ENCODE measurements around the gene SERTM1. TPM values are rescaled to one million over a fixed set of nuclear protein-coding genes. Genes with fewer than 3 reads are reported as not detected.

SERTM1 gene
- total and polyA plus RNA-seq, 12 donors = 0.13 to 1.2 (median 0.37) TPM; not detected in 1

DNA sequence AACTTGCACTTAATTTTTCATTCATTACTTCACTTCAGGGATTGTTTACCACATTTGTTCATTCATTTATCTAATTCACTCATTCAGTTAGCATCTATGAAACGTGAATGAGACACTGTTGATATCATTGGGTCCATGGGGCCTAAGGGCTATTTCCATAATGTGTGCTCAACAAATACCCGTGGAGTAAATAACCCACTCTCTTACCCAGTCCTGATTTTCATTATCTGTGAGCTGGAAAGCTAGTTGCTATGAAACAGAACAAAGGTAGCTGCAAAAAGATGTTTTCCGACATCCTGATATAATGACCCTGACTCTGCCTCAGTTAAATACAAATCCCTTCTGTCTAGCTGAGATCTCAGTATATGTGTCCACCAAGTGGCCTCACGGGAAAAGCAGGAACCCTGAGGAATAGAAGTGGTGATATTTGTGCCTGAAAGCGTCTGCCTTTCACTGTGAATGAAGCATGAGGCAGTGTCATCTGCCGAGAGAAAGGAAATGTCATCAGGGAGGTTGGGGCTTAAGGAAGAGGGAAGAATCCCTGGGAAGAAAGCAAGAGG lies 63.8 kb downstream of the SERTM1 start:
- 60 to 64% methylated on average over 6 of the region's 6 CpGs for WGBS, 2 donors
- intact Hi-C loops (cut with DNase I) = loop anchor here in 7 of 10 donors (2.0 to 10.0 kb wide), 9 partner anchors 285 to 763 kb away; partner anchors contain the start of gene SPART (in 1 of the 7)

DNA sequence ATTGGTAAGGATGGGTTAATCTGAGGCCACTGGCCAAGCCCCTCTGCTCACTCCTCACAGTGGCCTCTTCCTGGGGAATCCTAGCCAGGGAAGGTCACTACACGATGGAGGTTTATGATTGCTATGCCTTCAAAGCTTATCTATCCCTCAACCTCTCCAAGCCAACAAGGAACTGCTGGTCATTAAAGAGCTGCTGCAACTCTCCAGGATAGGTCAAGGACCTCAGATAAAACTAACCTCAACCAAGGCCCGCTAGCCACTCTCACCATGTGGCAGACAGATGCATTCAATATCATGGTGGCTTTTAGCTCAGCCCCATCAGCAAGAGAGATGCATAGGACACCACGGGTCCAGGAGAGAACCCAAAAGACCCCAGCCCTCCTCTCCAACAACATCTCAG lies 71.6 kb downstream of the SERTM1 start:
- TF ChIP-seq, protein P1, sequence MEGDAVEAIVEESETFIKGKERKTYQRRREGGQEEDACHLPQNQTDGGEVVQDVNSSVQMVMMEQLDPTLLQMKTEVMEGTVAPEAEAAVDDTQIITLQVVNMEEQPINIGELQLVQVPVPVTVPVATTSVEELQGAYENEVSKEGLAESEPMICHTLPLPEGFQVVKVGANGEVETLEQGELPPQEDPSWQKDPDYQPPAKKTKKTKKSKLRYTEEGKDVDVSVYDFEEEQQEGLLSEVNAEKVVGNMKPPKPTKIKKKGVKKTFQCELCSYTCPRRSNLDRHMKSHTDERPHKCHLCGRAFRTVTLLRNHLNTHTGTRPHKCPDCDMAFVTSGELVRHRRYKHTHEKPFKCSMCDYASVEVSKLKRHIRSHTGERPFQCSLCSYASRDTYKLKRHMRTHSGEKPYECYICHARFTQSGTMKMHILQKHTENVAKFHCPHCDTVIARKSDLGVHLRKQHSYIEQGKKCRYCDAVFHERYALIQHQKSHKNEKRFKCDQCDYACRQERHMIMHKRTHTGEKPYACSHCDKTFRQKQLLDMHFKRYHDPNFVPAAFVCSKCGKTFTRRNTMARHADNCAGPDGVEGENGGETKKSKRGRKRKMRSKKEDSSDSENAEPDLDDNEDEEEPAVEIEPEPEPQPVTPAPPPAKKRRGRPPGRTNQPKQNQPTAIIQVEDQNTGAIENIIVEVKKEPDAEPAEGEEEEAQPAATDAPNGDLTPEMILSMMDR (IDR thresholded peaks at IDR 0.05) = no peak
- no peaks in the 10 kb centered on the region for H3K4me1 ChIP-seq
- H3K36me3 ChIP-seq = no peaks in the 10 kb centered on the region
- peaks cover 0 to 5% (median 0%) of the 10 kb centered on the region in 7 donors for H3K27me3 ChIP-seq
- no peak overlapping the region for H3K4me3 ChIP-seq
- intact Hi-C loops (cut with DNase I) = loop anchor here in 1 of 10 donors (10.0 kb wide), 1 partner anchor 461 kb away; no protein-coding TSS in a partner anchor
- WGBS, 2 donors = 62 to 72% methylated on average over 3 of the region's 3 CpGs
- no peak overlapping the region for H3K27ac ChIP-seq
- no peak for DNase-seq
- no peaks in the 10 kb centered on the region for H3K9me3 ChIP-seq
- ATAC-seq = no peak

More for the DNA sequence above, 63.8 kb downstream of the SERTM1 start:
- ATAC-seq (no peak), DNase-seq (no peak)
- Histone ChIP-seq H3K27me3 (no peaks in the 10 kb centered on the region), H3K36me3 (no peaks in the 10 kb centered on the region), H3K4me3 (no peak overlapping the region), H3K4me1 (no peaks in the 10 kb centered on the region), H3K9me3 (no peaks in the 10 kb centered on the region), H3K27ac (no peak overlapping the region)
- TF ChIP-seq, protein P1 (IDR thresholded peaks at IDR 0.05) = no peak

DNA sequence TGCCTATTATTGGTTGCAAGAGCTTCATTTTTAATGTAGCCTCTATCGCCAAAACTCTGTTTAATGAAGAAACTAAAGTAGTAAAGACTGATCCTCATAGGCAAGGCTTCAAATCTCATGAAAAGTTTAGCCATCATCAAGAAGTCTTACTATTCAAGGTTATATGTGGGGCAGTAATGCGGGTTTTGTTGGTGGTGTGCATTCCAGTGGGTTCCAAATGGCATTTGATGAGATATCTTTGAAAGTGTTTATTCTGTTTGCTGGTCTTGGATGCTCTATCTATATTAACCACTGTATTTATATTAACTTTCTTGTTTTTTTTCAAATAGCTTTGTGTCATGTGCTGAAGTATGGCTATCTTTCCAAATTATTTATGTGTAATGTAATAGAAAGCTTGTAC lies 72.2 kb downstream of the SERTM1 start:
- no peak overlapping the region for H3K4me3 ChIP-seq
- DNase-seq (no peak), ATAC-seq (no peak)
- 91 to 93% methylated on average over 2 of the region's 2 CpGs for WGBS, 2 donors
- intact Hi-C loops (cut with DNase I) = loop anchor here in 1 of 10 donors (10.0 kb wide), 1 partner anchor 461 kb away; no protein-coding TSS in a partner anchor
- TF ChIP-seq, protein P1 (IDR thresholded peaks at IDR 0.05) = no peak
- H3K27ac ChIP-seq = no peak overlapping the region
- peaks cover 0 to 5% (median 0%) of the 10 kb centered on the region in 11 donors for H3K9me3 ChIP-seq
- no peaks in the 10 kb centered on the region for H3K4me1 ChIP-seq
- H3K36me3 ChIP-seq = no peaks in the 10 kb centered on the region
- H3K27me3 ChIP-seq = peaks cover 0 to 5% (median 0%) of the 10 kb centered on the region in 7 donors

Other genes with a start within 250 kb of the SERTM1 start
- gene CCNA1, start 241.5 kb upstream of the SERTM1 start, total RNA-seq = 1 to 10 TPM in 1 of 10 donors, under 1 TPM in 6, not detected in 3; 0.20 to 1.1 (median 0.41) TPM
- under 1 TPM; 0.22 to 0.29 TPM for gene CCNA1, start 241.5 kb upstream of the SERTM1 start, polyA plus RNA-seq
- 1 to 10 TPM; 2.6 to 6.9 (median 3.9) TPM for gene RFXAP, start 145.2 kb downstream of the SERTM1 start, total RNA-seq
- gene RFXAP, start 145.2 kb downstream of the SERTM1 start, polyA plus RNA-seq = 1 to 10 TPM; 2.0 to 3.4 TPM
- gene SMAD9, start 246.2 kb downstream of the SERTM1 start, total RNA-seq = 1 to 10 TPM; 2.4 to 7.8 (median 3.5) TPM
- gene SMAD9, start 246.2 kb downstream of the SERTM1 start, polyA plus RNA-seq = 1 to 10 TPM; 1.2 to 1.3 TPM